Dendritic cell treated with granulocyte-macrophage colony-stimulating factor and Interleukin-4, amounts not matched to agents 40 ng/mL and 50 ng/mL, for 4 days (primary cell): ENCODE results near the gene TBXAS1.
"Not testable (repeated sequence)": the region's sequence is repeated elsewhere in the genome, so short reads cannot be mapped to it uniquely, and the experiment has no call there.

Experiments used
- H3K27ac Mint-ChIP-seq: one replicate; pipeline ENCODE4 v1.8.0; 2022; ENCODE audit warnings: mild to moderate bottlenecking, mixed read lengths
- H3K27me3 Mint-ChIP-seq: one replicate; pipeline ENCODE4 v1.8.0; 2022; ENCODE audit warnings: mild to moderate bottlenecking, mixed read lengths
- H3K36me3 Mint-ChIP-seq: one replicate; pipeline ENCODE4 v1.8.0; 2022; ENCODE audit warnings: low read depth, mixed read lengths
- H3K4me1 Mint-ChIP-seq: one replicate; pipeline ENCODE4 v1.8.0; 2022; ENCODE audit warnings: low read depth, mixed read lengths
- H3K4me3 Mint-ChIP-seq: one replicate; pipeline ENCODE4 v1.8.0; 2022; ENCODE audit warnings: mild to moderate bottlenecking, moderate library complexity, mixed read lengths
- H3K9me3 Mint-ChIP-seq: one replicate; pipeline ENCODE4 v1.8.0; 2022; ENCODE audit warnings: mixed read lengths
- intact Hi-C: fragments of 100-400 bp; cut with micrococcal nuclease; formaldehyde crosslinking; loops from one replicate; pipeline ENCODE4 v1.15.0; 2022

Gene TBXAS1

DNA sequence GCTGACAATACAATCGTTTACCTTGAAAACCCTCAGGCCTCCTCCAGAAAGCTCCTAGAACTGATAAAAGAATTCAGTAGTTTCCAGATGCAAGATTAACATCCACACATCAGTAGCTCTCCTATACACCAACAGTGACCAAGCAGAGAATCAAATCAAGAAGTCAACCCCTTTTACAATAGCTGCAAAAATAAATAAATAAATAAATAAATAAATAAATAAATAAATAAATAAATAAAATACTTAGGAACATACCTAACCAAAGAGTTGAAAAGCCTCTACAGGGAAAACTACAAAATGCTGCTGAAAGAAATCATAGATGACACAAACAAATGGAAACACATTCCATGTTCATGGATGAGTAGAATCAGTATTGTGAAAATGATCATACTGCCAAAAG is 6.8 kb downstream of the TBXAS1 start:
- peaks cover 78% of the 10 kb centered on the region for H3K4me1 Mint-ChIP-seq
- H3K27ac Mint-ChIP-seq, H3K27me3 Mint-ChIP-seq, intact Hi-C loops, H3K4me3 Mint-ChIP-seq: not testable (repeated sequence)
- peaks cover 99% of the 10 kb centered on the region for H3K36me3 Mint-ChIP-seq
- peaks cover 56% of the 10 kb centered on the region for H3K9me3 Mint-ChIP-seq

DNA sequence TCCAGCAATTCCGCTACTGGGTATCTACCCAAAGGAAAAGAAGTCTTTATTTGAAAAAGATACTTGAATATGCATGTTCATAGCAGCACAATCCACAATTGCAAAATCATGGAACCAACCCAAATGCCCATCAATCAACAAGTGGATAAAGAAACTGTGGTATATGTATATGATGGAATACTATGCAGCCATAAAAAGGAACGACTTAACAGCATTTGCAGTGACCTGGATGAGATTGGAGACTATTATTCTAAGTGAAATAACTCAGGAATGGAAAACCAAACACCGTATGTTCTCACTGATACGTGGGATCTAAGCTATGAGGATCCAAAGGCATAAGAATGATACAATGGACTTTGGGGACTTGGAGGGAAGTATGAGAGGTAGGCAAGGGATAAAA is 8.2 kb downstream of the TBXAS1 start:
- peaks cover 80% of the 10 kb centered on the region for H3K4me1 Mint-ChIP-seq
- H3K36me3 Mint-ChIP-seq, result peaks cover 99% of the 10 kb centered on the region
- peaks cover 50% of the 10 kb centered on the region for H3K9me3 Mint-ChIP-seq
- H3K4me3 Mint-ChIP-seq, H3K27me3 Mint-ChIP-seq, intact Hi-C loops, H3K27ac Mint-ChIP-seq: not testable (repeated sequence)

GRCh38 chr7:139838276-139838675 is 9.2 kb downstream of the TBXAS1 start:
- Mint-ChIP-seq H3K27ac (peak overlapping the region; percentile 47), H3K36me3 (peaks cover 99% of the 10 kb centered on the region), H3K9me3 (peaks cover 40% of the 10 kb centered on the region), H3K27me3 (no peaks in the 10 kb centered on the region), H3K4me1 (peaks cover 83% of the 10 kb centered on the region), H3K4me3 (no peak overlapping the region)
- intact Hi-C loops, result no loop called here

DNA sequence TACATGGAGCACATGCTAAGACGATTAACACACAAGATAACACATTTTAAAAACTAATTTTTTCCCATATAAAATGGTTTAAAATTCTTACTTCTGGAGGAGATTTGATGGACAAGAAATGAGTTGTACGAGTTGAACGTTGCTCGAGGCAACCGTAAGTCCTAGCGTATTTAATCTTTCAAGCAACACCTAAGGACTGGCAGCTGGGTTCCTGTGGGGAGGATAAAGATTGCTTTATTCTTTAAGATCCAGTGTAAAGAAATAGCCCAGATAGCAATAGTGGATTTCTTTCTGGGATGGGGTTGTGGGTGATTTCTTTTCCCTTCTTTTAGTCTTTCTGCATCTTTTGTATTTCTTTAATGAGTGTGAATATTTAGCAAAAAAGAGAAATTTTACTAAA is 9.8 kb downstream of the TBXAS1 start:
- H3K27me3 Mint-ChIP-seq, result no peaks in the 10 kb centered on the region
- peaks cover 34% of the 10 kb centered on the region for H3K9me3 Mint-ChIP-seq
- H3K4me3 Mint-ChIP-seq, result no peak overlapping the region
- H3K36me3 Mint-ChIP-seq, result peaks cover 99% of the 10 kb centered on the region
- peaks cover 87% of the 10 kb centered on the region for H3K4me1 Mint-ChIP-seq
- no peak overlapping the region for H3K27ac Mint-ChIP-seq
- intact Hi-C loops, result no loop called here

DNA sequence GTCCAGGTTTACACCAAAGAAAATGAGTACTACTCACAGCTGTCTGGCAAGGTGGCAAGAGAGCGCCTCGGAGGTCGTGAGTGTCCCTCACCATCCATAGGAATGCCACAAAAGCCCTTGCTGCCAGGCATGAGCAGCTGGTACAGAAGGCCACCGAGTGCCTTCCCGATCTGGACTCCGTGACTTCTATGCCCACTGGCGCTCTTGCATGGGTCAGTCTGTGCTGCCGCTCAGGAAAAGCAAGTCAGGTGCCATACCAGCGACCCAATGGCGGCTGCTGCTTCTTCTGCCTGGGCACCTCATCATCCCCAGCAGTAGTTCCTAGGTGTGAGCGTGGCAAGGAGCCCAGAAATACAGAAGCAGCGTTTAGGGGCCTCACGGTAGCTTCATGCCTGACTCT is 11.7 kb downstream of the TBXAS1 start:
- Mint-ChIP-seq H3K9me3 (peaks cover 15% of the 10 kb centered on the region), H3K27ac (no peak overlapping the region), H3K4me3 (no peak overlapping the region), H3K27me3 (no peaks in the 10 kb centered on the region), H3K36me3 (peaks cover 98% of the 10 kb centered on the region), H3K4me1 (peaks cover 92% of the 10 kb centered on the region)
- intact Hi-C loops, result no loop called here

- H3K4me3 Mint-ChIP-seq, result no peak overlapping the region
- peaks cover 94% of the 10 kb centered on the region for H3K4me1 Mint-ChIP-seq
- peaks cover 6% of the 10 kb centered on the region for H3K9me3 Mint-ChIP-seq
- intact Hi-C loops, result no loop called here
- no peaks in the 10 kb centered on the region for H3K27me3 Mint-ChIP-seq
- H3K36me3 Mint-ChIP-seq, result peaks cover 98% of the 10 kb centered on the region
- H3K27ac Mint-ChIP-seq, result peak overlapping the region; percentile 1
Observed at GRCh38 chr7:139842401-139843210, 13.5 kb downstream of the TBXAS1 start.

DNA sequence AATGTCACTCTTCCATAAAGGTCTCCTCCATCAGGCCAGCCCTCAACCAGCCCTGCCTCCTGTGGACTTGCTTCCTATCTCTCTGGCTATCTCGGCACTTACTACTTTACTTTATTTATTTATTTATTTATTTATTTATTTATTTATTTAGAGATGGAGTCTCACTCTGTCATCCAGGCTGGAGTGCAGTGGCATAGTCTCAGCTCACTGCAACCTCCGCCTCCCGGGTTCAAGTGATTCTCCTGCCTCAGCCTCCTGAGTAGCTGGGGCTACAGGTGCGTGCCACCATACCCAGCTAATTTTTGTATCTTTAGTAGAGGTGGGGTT is 14.1 kb downstream of the TBXAS1 start:
- Mint-ChIP-seq H3K4me1 (peaks cover 92% of the 10 kb centered on the region), H3K27ac (peak overlapping the region; percentile 1), H3K9me3 (peaks cover 11% of the 10 kb centered on the region), H3K36me3 (peaks cover 98% of the 10 kb centered on the region)
- H3K4me3 Mint-ChIP-seq, intact Hi-C loops, H3K27me3 Mint-ChIP-seq: not testable (repeated sequence)

GRCh38 chr7:139844779-139845442 is 15.8 kb downstream of the TBXAS1 start:
- Mint-ChIP-seq H3K9me3 (peaks cover 11% of the 10 kb centered on the region), H3K4me1 (peaks cover 88% of the 10 kb centered on the region), H3K36me3 (peaks cover 98% of the 10 kb centered on the region), H3K27me3 (no peaks in the 10 kb centered on the region), H3K27ac (peak overlapping the region; percentile 22), H3K4me3 (no peak overlapping the region)
- intact Hi-C loops, result no loop called here

- H3K4me3 Mint-ChIP-seq, result no peak overlapping the region
- peaks cover 88% of the 10 kb centered on the region for H3K4me1 Mint-ChIP-seq
- H3K27me3 Mint-ChIP-seq, result no peaks in the 10 kb centered on the region
- peaks cover 11% of the 10 kb centered on the region for H3K9me3 Mint-ChIP-seq
- intact Hi-C loops, result no loop called here
- peak overlapping the region; percentile 22 for H3K27ac Mint-ChIP-seq
- peaks cover 98% of the 10 kb centered on the region for H3K36me3 Mint-ChIP-seq
Observed at GRCh38 chr7:139845443-139845805, 16.4 kb downstream of the TBXAS1 start.

- no peak overlapping the region for H3K4me3 Mint-ChIP-seq
- H3K9me3 Mint-ChIP-seq, result peaks cover 11% of the 10 kb centered on the region
- H3K27ac Mint-ChIP-seq, result no peak overlapping the region
- peaks cover 87% of the 10 kb centered on the region for H3K4me1 Mint-ChIP-seq
- peaks cover 98% of the 10 kb centered on the region for H3K36me3 Mint-ChIP-seq
- H3K27me3 Mint-ChIP-seq, result no peaks in the 10 kb centered on the region
- intact Hi-C loops, result no loop called here
Observed at GRCh38 chr7:139846297-139846696, 17.2 kb downstream of the TBXAS1 start.

DNA sequence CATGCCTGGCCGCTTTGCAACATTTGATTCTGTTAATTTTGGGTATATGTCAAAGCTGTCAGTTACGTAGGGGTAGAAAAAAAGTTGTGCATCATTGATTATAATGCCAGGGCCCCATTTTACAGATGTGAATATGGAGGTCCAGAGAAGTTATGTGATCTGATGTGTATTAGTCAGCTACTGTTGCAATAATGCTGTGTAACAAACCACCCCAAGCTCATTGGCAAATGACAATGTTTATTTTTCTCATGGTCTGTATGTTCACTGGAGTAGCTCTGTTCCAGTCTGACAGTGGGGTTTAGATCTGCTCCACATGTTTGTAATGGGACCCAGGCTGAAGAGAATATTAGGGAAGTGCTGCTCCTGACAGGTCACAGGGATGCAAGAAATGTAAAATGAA is 19.2 kb downstream of the TBXAS1 start:
- Mint-ChIP-seq H3K36me3 (peaks cover 94% of the 10 kb centered on the region), H3K9me3 (peaks cover 11% of the 10 kb centered on the region), H3K27ac (no peak overlapping the region), H3K27me3 (no peaks in the 10 kb centered on the region), H3K4me3 (no peak overlapping the region), H3K4me1 (peaks cover 83% of the 10 kb centered on the region)
- intact Hi-C loops, result no loop called here

- H3K27me3 Mint-ChIP-seq, result no peaks in the 10 kb centered on the region
- H3K4me1 Mint-ChIP-seq, result peaks cover 85% of the 10 kb centered on the region
- H3K4me3 Mint-ChIP-seq, result no peak overlapping the region
- H3K27ac Mint-ChIP-seq, result peak overlapping the region; percentile 23
- H3K36me3 Mint-ChIP-seq, result peaks cover 86% of the 10 kb centered on the region
- H3K9me3 Mint-ChIP-seq, result peaks cover 11% of the 10 kb centered on the region
- intact Hi-C loops, result no loop called here
Observed at GRCh38 chr7:139850906-139851305, 21.8 kb downstream of the TBXAS1 start.

DNA sequence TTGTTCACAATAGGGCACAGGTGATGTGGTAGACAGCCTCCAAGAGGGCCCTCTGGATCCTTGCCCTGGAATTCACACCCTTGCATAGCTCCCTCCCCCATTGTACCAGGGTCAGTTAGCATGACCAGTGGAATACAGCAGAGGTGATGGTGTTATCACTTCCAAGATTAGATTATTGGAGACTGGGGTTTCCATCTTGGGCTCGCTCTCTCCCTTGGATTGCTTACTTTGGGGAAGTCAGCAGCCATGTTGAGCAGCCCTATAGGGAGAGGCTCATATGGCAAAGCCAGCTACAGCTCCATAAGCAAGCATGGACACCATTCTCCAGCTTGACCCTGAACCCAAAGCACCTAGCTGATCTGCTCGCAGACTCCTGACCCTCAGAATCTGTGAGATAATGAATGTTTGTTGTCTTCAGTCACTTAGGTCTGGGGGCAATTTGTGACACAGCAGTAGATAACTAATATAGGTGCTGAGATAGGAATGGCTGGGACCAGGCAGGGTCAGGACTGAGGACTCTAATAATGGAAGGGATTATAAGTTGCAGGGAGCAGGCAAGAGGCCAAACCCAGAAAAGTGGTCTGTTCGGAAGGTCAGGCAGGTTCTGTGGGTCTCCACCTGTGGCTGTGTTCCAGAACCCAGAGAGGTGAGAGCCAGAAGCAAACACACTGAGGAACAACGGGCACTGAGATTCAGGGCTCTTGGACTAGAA is 22.9 kb downstream of the TBXAS1 start:
- H3K9me3 Mint-ChIP-seq, result peaks cover 11% of the 10 kb centered on the region
- intact Hi-C loops, result no loop called here
- no peak overlapping the region for H3K4me3 Mint-ChIP-seq
- H3K27ac Mint-ChIP-seq, result peak overlapping the region; percentile 66
- H3K36me3 Mint-ChIP-seq, result peaks cover 84% of the 10 kb centered on the region
- H3K4me1 Mint-ChIP-seq, result peaks cover 85% of the 10 kb centered on the region
- H3K27me3 Mint-ChIP-seq, result no peaks in the 10 kb centered on the region

GRCh38 chr7:139852482-139852845 is 23.4 kb downstream of the TBXAS1 start:
- Mint-ChIP-seq H3K4me3 (no peak overlapping the region), H3K36me3 (peaks cover 83% of the 10 kb centered on the region), H3K27ac (peak overlapping the region; percentile 93), H3K9me3 (peaks cover 6% of the 10 kb centered on the region), H3K27me3 (no peaks in the 10 kb centered on the region), H3K4me1 (peaks cover 86% of the 10 kb centered on the region)
- intact Hi-C loops, result no loop called here
